Stomach smooth muscle (tissue), 2 donors: ENCODE results near the gene PBX1.

Experiments
- H3K27ac ChIP-seq: one replicate; pipeline ENCODE4 v1.7.0; 2013; ENCODE audit warnings: mild to moderate bottlenecking, low read length, inconsistent platforms
- H3K27me3 ChIP-seq, 2 donors: one replicate each; pipeline ENCODE4 v1.7.0; 2013; ENCODE audit warnings: low read length in 2 of 2; ENCODE audit not compliant: insufficient read depth in 2 of 2, control insufficient read depth in 1 of 2
- H3K36me3 ChIP-seq, 2 donors: one replicate each; pipeline ENCODE4 v1.7.0; 2013; ENCODE audit warnings: low read length in 2 of 2; ENCODE audit not compliant: control insufficient read depth in 2 of 2, insufficient read depth in 2 of 2
- H3K4me1 ChIP-seq: one replicate; pipeline ENCODE4 v1.7.0; 2013; ENCODE audit warnings: low read length; ENCODE audit not compliant: control insufficient read depth, insufficient read depth
- H3K4me3 ChIP-seq, 2 donors: one replicate each; pipeline ENCODE4 v1.7.0; 2013; ENCODE audit warnings: low read length in 2 of 2
- H3K9ac ChIP-seq, 2 donors: one replicate each; pipeline ENCODE4 v1.7.0; 2013; ENCODE audit warnings: low read length in 2 of 2, mild to moderate bottlenecking in 1 of 2
- H3K9me3 ChIP-seq, 2 donors: one replicate each; pipeline ENCODE4 v1.7.0; 2013; ENCODE audit warnings: low read length in 2 of 2; ENCODE audit not compliant: control insufficient read depth in 2 of 2
- donor health status: healthy.
- donor health status: Pancreatic carcinoma.

PBX1 gene

DNA sequence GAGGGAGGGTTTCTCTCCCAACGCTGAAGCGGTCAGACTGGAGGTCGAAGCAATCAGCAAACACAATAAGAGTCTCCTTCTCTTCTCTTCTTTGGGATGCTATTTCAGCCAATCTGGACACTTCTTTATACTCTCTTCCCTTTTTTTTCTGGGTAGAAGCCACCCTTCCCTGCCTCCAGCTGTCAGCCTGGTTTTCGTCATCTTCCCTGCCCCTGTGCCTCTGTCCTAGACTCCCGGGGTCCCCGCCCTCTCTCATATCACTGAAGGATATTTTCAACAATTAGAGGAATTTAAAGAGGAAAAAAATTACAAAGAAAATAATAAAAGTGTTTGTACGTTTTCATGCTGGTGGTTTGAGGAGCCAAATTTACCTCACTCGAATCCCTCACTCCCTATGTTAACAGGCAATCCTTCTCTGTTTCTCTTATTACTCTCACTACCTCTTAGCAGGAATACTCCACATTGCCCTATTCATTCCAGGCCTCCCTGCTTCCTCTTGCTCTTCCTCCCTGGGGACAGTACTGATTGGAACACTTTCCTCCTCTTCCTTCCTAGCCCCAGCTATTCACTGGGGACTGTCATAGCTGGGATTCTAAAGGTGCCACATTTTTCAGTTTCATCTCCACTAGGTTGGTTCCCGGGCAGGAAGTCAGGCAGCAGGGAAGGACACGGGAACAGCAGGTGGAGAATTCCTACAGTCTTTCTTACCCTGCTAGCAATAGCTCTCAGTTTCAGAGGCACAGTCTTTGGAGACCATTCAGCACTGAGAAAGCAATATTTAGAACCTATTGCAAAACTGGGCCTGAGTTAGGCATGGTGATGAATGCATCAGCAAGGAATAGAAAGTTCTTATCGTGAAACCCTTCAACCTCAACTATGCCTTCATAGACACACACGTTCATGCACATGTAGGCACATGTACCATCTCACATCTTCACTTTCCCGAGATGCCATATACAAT lies 288.0 kb downstream of the PBX1 start:
- no peak overlapping the region for H3K4me3 ChIP-seq
- H3K27ac ChIP-seq: no peak overlapping the region
- no peaks in the 10 kb centered on the region for H3K9me3 ChIP-seq
- H3K4me1 ChIP-seq: peaks cover 9% of the 10 kb centered on the region
- H3K9ac ChIP-seq: no peak overlapping the region
- H3K36me3 ChIP-seq: peaks cover 20% of the 10 kb centered on the region in 2 donors
- H3K27me3 ChIP-seq: no peaks in the 10 kb centered on the region

DNA sequence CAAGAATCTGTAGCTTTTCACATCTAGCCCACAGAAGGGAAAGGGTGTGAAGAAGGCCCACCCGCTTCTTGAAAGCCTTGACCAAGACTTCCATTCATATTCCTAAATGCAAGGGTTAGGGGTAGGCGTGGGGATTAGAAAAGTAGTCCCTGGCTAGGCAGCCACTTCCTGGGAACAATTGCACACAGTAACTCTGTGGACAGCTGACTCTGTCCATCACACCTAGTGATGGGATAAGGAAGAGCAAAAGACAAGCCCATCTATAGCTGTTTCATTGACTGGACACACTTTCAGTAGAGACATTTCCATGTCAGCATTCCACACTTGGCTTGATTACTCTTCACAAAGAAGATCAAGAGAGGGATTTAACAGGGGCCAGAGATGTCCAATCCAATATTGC lies 294.2 kb downstream of the PBX1 start:
- peaks cover 3% of the 10 kb centered on the region for H3K4me1 ChIP-seq
- H3K36me3 ChIP-seq: peaks cover 3 to 4% of the 10 kb centered on the region in 2 donors
- H3K4me3 ChIP-seq: no peak overlapping the region
- no peaks in the 10 kb centered on the region for H3K9me3 ChIP-seq
- H3K27me3 ChIP-seq: no peaks in the 10 kb centered on the region
- no peak overlapping the region for H3K27ac ChIP-seq
- no peak overlapping the region for H3K9ac ChIP-seq

DNA sequence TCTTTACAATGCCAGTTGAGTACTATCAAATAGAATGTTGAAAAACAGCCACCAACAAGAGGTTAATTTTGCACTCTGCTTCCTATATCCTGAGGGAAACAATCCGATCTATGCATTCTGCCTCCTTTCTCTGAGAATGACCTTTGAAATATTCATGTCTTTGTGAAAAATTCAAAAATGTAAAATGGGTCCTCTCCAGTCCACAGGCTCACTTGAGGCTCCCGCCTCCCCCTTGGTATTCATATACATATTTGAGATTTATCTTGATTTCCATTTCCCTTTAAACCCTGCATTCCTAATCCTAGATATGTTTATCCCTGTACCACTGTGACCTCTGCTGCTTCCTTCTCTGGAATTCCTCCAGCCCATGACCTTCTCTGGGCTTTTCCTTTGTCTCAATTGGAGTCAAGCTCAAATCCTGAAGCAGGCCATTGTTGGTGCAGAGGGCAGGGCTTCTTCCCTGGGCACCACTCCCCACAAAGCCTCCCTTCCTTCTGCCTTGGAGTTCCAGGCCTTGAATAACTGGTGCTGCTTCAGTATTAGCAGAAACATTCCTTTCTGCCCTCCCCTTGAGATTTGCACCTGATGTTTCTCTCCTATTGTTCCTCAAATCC lies 296.8 kb downstream of the PBX1 start:
- H3K9me3 ChIP-seq: no peaks in the 10 kb centered on the region
- H3K4me3 ChIP-seq: no peak overlapping the region
- H3K27me3 ChIP-seq: no peaks in the 10 kb centered on the region
- H3K4me1 ChIP-seq: peaks cover 6% of the 10 kb centered on the region
- no peaks in the 10 kb centered on the region for H3K36me3 ChIP-seq
- no peak overlapping the region for H3K9ac ChIP-seq
- H3K27ac ChIP-seq: no peak overlapping the region

- Histone ChIP-seq H3K9ac (no peak overlapping the region), H3K27ac (no peak overlapping the region), H3K36me3 (no peaks in the 10 kb centered on the region), H3K27me3 (no peaks in the 10 kb centered on the region), H3K9me3 (no peaks in the 10 kb centered on the region), H3K4me3 (no peak overlapping the region), H3K4me1 (peaks cover 6% of the 10 kb centered on the region)
Observed at GRCh38 chr1:164856381-164856780, 297.4 kb downstream of the PBX1 start.

DNA sequence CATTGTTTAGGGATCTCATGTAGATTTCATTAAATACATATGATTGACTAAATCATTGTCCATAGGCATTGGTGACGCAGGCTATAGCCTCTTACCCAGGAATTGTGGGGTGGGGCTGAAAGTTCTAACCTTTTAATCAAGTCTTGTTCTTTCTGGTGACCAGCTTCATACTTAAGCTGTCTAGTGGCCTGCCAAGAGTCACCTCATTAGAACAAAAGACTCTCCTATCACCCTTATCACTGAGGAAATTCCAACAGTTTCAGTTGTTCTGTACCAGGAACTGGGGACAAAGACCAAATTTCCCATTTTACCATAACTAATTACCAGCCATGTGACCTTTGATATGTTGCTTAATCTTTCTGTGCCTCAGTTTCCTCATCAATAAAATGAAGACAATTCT lies 298.5 kb downstream of the PBX1 start:
- Histone ChIP-seq H3K9ac (no peak overlapping the region), H3K27ac (no peak overlapping the region), H3K9me3 (no peaks in the 10 kb centered on the region), H3K36me3 (no peaks in the 10 kb centered on the region), H3K4me1 (peaks cover 3% of the 10 kb centered on the region), H3K27me3 (no peaks in the 10 kb centered on the region), H3K4me3 (no peak overlapping the region)

GRCh38 chr1:164858096-164858632 lies 299.2 kb downstream of the PBX1 start:
- Histone ChIP-seq H3K27me3 (no peaks in the 10 kb centered on the region), H3K36me3 (no peaks in the 10 kb centered on the region), H3K4me3 (no peak overlapping the region), H3K9me3 (no peaks in the 10 kb centered on the region), H3K4me1 (peaks cover 3% of the 10 kb centered on the region), H3K9ac (no peak overlapping the region), H3K27ac (no peak overlapping the region)

GRCh38 chr1:164861632-164862031 lies 302.6 kb downstream of the PBX1 start:
- Histone ChIP-seq H3K9me3 (no peaks in the 10 kb centered on the region), H3K9ac (no peak overlapping the region), H3K27me3 (no peaks in the 10 kb centered on the region), H3K27ac (no peak overlapping the region), H3K4me1 (peaks cover 3% of the 10 kb centered on the region), H3K4me3 (no peak overlapping the region), H3K36me3 (no peaks in the 10 kb centered on the region)

- H3K4me1 ChIP-seq: peaks cover 3% of the 10 kb centered on the region
- H3K27me3 ChIP-seq: no peaks in the 10 kb centered on the region
- no peak overlapping the region for H3K4me3 ChIP-seq
- H3K9me3 ChIP-seq: no peaks in the 10 kb centered on the region
- no peak overlapping the region for H3K9ac ChIP-seq
- H3K27ac ChIP-seq: no peak overlapping the region
- H3K36me3 ChIP-seq: no peaks in the 10 kb centered on the region
Observed at GRCh38 chr1:164863056-164863455, 304.1 kb downstream of the PBX1 start.

DNA sequence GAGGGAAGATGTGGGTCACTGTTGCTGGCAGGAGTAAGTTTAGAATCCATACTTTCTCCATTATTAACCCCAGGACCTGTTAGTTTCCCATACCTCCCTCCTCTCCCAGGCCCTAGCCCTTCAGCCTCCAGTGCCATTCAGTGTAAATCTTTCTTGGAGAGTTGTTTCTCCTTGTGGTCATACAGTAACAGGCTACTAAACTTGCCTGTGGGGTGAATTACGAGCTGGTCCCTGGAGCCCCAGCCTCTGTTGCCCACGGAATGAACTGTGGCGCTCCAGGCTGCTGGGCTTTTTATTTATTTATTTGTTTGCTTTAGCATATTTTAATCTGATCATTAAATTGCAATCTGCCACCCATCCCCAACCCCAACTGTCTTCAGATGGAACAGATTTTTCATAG lies 305.2 kb downstream of the PBX1 start:
- H3K9ac ChIP-seq: no peak overlapping the region
- H3K27ac ChIP-seq: no peak overlapping the region
- no peaks in the 10 kb centered on the region for H3K9me3 ChIP-seq
- no peaks in the 10 kb centered on the region for H3K4me1 ChIP-seq
- H3K36me3 ChIP-seq: no peaks in the 10 kb centered on the region
- H3K27me3 ChIP-seq: no peaks in the 10 kb centered on the region
- no peak overlapping the region for H3K4me3 ChIP-seq

DNA sequence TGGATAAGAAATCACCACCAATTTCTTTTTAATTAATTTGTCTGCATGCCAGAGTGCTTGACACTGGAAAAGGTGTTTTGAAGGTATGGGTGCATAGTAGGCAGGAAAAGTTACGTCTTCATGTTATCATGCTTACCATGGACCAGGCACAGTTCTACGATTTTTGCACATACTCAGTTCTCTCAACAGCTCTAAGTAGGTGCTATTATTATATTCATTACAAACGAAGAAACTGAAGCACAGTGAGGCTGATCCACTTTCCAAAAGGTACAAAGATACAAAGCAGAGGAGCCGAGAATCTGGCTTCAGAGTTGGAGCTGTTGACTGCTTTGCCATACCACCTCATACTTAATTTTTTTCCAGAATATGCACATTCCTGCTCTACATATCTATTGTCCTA lies 306.4 kb downstream of the PBX1 start:
- Histone ChIP-seq H3K27ac (no peak overlapping the region), H3K27me3 (no peaks in the 10 kb centered on the region), H3K36me3 (no peaks in the 10 kb centered on the region), H3K4me1 (no peaks in the 10 kb centered on the region), H3K9me3 (no peaks in the 10 kb centered on the region), H3K9ac (no peak overlapping the region), H3K4me3 (no peak overlapping the region)

- Histone ChIP-seq H3K9ac (no peak overlapping the region), H3K36me3 (no peaks in the 10 kb centered on the region), H3K27ac (no peak overlapping the region), H3K27me3 (no peaks in the 10 kb centered on the region), H3K4me1 (no peaks in the 10 kb centered on the region), H3K9me3 (no peaks in the 10 kb centered on the region), H3K4me3 (no peak overlapping the region)
Observed at GRCh38 chr1:164867590-164867989, 308.6 kb downstream of the PBX1 start.
